SKM-1 treated with dmso at 0.1 percent for 144 hours (cell line): ENCODE data around the gene DMD.

Experiments used
- DNase-seq: peaks from one replicate; lab custom pipeline; 2025; ENCODE audit not compliant: unreplicated experiment; lab: John Stamatoyannopoulos, UW

The DMD gene

GRCh38 chrX:31260351-31260750 is 1951.0 kb downstream of the DMD start:
- no peak for DNase-seq

DNA sequence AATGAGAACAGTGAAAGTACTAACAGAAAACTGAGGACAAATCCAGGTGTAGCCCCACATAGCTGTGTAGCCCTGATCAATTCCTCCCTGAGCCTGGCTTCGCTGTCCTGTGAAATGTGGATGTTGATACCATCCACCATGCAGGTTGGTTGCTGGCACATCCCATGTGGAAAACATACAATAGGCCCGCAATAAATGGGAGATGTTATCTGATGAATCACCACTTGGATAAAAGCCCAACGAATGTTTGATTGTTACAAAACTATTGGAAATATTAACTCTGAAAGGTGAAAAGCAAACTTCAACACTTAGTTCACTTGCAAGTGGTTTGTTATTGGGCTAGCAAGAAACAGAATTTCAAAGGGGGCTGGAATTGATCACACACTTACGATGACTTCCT is 1953.2 kb downstream of the DMD start:
- DNase-seq = no peak

DNA sequence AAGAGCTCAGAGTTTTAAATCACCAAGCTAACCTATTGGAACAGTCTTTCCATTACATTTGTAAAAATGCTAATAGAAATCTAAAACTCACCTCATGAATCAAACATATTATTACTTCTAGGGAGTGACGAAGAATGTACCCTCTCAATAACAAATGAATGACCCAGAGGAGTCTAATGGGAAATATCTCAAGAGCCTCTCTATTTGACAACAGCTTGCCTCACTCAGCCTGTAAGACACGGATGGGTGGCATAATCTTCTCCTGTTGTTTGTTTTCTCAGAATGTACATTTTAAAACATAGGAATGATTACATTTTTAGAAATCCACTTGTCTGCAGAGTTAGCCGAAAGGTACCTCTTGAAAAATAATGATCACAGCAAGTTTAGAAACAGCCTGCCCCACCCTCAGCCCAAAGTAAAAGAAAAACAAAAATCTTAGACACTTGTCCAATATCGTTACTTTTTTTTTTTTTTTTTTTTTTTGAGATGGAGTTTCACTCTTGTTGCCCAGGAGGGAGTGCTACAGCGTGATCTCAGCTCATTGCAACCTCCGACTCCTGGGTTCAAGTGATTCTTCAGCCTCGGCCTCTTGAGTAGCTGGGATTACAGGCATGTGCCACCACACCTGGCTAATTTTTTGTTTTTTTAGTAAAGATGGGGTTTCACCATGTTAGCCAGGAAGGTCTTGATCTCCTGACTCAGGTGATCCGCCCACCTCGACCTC is 1955.9 kb downstream of the DMD start:
- no peak for DNase-seq

GRCh38 chrX:31252133-31252532 is 1959.2 kb downstream of the DMD start:
- no peak for DNase-seq

GRCh38 chrX:31251336-31251735 is 1960.0 kb downstream of the DMD start:
- DNase-seq = no peak

DNA sequence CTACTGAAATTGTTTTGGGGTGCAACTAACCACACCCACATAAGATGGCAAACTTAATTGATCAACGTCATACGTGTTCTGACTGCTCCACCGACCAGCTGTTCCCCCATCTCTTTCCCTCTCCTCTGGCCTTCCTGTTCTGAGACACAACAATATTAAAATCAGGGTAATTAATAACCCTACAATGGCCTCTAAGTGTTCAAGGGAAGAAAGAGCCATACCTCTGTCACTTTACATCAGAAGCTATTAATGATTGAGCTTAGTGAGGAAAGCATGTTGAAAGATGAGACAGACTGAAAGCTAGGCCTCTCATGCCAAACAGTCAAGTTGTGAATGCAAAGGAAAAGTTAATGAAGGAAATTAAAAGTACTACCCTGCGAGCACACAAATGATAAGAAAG is 1965.6 kb downstream of the DMD start:
- no peak for DNase-seq

- DNase-seq = no peak
Measured at GRCh38 chrX:31243804-31244203, 1967.5 kb downstream of the DMD start.

GRCh38 chrX:31240982-31241381 is 1970.4 kb downstream of the DMD start:
- DNase-seq = no peak

- DNase-seq = no peak
Measured at GRCh38 chrX:31237189-31237588, 1974.2 kb downstream of the DMD start.

- no peak for DNase-seq
Measured at GRCh38 chrX:31236231-31236630, 1975.1 kb downstream of the DMD start.

GRCh38 chrX:31233941-31234496 is 1977.3 kb downstream of the DMD start:
- DNase-seq = no peak

- no peak for DNase-seq
Measured at GRCh38 chrX:31232506-31232905, 1978.8 kb downstream of the DMD start.

DNA sequence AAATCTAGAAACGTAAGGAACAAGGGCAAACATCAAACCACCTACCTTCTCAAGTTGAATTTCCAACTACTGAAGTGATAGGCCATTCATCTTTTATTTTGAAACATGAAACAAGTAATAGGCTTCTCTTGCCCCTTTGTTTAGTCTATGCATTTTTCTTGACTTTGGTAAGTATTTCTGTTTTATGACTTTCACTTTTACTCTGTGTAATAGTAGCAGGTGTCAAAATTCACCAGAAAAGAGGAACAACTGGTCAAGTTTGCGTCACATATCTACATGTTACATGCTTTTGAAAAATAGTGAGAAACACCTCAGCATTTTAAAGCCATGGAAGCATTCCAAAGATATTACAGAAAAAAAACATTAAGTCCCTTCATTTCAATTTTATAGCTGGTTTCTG is 1982.4 kb downstream of the DMD start:
- peak; percentile 40 for DNase-seq

GRCh38 chrX:31228415-31228832 is 1982.9 kb downstream of the DMD start:
- no peak for DNase-seq

DNA sequence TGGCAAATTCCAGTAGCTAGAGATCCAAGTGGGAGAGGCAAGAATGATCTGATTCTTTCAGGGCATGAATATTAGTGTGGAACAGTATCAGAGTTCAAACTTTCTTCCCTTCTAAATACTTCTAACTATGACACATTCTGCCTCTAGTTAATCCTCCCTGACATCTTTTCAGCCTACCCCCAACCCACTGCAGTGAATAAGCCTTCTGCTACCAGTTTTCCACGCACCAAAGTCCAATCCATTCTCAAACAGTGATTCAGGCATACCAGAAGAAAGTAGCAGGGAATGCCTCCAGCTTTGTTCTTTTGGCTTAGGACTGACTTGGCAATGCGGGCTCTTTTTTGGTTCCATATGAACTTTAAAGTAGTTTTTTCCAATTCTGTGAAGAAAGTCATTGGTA is 1984.1 kb downstream of the DMD start:
- DNase-seq = no peak

DNA sequence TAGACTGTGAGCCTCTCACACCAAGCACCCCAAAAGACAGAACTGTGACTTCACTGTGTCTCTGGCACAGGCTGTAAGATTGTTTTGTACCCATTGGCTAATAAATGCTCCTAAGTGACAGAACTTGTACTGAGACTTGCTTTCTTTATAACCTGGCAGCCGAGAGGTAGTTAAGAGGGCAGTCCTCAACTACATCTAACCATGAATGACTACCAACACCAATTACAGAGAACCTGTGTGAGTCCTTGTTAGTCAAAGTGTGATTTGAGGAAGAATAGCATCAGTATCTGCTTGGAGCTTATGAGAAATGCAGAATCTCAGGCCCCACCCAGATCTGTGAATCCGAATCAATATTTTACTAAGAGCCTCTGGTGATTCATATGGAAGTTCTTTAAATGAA is 1985.5 kb downstream of the DMD start:
- DNase-seq = no peak

DNA sequence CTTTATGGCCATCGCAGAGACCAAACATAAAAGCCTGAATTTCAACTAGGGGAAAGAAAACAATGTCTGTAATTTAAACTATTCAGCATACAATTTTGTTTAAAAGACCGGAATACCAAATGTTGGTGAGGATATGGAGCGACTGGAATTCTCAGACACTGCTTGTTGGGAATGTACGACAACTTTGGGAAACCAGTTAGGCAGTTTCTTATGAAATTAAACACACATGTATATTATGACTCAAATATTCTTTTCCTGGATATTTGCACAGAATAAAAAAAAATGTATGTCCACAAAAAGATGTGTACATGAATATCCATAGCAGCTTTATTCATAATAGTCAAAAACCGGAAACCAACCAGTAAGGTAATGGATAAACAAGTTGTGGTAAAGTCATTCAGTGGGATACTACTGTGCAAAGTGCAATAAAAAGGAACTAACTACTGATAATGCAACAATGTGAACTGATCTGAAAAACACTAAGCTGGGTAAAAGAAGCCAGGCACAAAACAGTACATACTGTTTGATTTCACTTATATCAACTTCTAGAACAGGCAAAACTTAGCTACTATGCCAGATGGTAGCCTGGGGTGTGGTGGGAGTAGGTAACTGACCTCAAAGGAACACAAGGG is 1986.9 kb downstream of the DMD start:
- DNase-seq = no peak

DNA sequence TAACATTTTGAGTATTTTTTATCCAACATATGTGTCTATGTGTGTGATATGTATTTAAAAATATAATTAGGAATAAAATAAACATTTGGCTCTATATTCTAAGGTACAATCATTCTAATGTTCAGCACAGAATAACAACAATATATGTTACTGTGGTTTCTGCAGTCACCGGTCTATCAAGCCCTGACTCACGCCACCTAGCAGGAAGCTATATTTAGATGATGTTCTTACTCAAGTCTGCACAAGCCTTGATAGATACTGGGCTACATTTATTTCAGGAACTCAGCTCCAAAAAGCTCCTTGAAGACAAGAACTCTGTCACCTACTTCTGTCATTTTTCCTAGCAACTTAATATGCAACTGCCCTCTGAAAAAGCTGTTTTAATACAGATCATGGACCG is 1987.5 kb downstream of the DMD start:
- DNase-seq = peak; percentile 42

DNA sequence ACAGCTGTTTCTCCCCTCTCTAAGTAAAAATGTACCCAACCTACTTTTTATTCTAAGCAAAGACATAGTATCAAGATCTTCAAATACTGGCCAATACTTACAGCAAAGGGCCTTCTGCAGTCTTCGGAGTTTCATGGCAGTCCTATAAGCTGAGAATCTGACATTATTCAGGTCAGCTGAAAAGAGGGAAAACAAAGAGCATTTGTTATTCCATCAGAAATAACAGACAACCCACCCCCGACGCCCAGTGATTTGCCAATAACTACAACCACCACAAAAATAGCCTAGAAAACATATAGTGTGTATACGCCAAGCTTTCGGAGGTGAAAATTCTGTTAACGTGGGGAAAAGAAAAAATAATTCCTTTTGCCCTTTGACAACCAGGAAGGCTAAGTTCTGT is 1988.4 kb downstream of the DMD start:
- no peak for DNase-seq

DNA sequence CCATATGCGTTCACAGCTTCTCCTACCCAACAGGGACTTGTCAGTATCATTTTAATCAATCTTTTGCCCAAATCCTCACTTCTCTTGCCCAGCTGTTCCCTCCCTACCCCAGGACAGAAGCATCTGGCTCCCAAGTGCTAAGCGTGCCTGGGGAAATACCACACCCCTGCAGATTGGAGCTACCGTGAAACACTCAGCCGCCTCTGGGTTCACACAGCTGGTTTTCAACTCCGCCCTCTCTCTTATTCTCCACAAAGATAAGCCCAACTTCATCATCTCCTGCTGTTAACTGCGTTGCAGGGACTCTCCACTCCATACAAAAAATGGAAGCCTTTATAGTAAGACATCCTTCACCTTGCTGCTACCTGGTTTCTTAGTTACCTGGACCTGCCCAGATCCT is 1992.2 kb downstream of the DMD start:
- no peak for DNase-seq

DNA sequence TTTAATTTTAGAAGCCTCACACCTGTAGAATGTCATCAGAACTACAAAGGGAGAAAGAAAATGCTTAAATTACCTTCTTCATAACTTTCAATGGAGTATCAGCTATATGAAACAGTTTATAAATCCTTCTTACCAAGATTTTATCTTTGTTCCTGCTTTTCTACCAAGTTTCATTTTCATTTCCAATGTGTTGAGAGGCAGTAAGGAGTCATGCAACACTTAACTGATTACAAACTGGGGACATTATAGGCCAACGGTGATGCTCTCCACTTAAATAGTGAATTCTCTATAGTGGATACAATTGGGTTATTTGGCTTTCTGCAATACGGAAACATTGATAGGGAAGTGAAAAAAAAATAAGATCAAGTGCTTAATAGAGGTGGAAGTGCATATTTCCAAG is 1994.3 kb downstream of the DMD start:
- DNase-seq = no peak

DNA sequence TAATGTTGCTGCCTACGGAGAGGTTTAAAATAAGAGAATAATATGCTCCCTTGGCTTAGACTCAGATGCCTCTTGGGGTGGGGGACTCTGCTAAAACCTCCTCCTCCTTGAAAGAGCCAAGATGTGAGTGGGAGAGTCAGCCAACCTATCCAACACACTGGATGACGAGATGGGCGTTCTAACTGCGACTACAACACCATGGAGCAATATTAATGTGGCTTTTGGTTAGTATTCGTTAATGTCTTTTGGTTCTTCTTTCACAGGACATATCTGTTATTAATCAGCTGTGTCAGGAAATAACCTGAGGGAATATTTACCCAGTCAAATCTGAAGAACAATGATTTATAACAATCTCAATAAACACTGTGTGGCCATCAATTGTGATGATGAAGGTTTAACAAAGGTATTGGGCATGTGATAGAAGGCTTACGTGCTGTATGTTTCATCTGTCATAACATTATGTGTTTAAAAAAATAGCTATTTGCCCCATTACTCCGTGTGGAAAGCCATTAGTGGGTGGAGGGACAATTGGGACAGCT is 1996.0 kb downstream of the DMD start:
- DNase-seq = no peak
